Measurements from ENCODE around the gene IER2.

GRCh38 chr19:13181747-13182388 lies 31.7 kb downstream of the IER2 start:
- TF ChIP-seq CTCF (IDR thresholded peaks at IDR 0.05), result no peak
- TF ChIP-seq POLR2A (IDR thresholded peaks at IDR 0.05), result no peak

All from heart left ventricle (tissue), 13 donors.